Epidermal melanocyte (primary cell): Measurements from ENCODE around the gene MXRA8.
"Not testable (repeated sequence)": the region's sequence is repeated elsewhere in the genome, so short reads cannot be mapped to it uniquely, and the experiment has no call there.

Source experiments
- DNase-seq: peaks from one replicate; pipeline ENCODE4 v3.0.0; 2011; ENCODE audit warnings: low spot score; ENCODE audit not compliant: insufficient read length

Gene MXRA8

DNA sequence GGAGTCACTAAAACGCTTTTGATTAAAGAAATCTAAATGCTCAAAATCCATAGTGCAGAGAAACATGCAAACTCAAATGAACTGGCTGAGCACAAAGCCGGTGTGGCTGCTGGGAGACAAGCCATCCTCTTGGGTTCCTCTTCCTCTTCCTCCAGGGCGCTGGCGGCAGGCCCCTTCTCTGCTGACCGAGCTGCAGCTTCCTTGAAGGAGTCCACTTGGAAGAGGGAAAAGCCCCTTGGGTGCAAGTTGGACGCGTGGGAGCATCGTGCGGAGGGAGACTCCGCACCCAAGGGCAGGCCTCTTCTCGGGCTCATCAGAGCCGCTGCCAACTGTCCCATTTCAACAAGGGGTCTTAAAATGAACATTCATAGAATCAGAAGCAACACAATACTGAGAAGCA is 32.9 kb upstream of the MXRA8 start:
- no peak for DNase-seq

DNA sequence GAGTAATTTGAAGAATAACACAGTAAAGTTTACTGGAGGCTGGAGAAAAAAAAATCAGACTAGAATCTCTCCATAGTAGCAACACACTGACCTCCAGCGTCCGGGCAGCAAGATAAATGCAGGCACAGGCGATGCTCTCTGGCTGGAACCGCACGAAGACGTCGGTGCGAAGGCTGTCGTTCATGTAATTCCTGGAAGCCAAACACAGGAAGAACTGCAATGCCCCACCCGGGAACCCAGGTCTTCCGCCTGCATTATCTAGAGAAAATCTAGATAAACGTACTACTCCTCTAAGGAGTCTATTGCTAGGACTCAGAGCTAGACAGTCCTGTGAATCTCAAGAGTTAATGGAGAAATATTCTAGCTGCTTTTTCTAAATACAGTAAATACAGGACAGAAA is 32.3 kb upstream of the MXRA8 start:
- DNase-seq: no peak

DNA sequence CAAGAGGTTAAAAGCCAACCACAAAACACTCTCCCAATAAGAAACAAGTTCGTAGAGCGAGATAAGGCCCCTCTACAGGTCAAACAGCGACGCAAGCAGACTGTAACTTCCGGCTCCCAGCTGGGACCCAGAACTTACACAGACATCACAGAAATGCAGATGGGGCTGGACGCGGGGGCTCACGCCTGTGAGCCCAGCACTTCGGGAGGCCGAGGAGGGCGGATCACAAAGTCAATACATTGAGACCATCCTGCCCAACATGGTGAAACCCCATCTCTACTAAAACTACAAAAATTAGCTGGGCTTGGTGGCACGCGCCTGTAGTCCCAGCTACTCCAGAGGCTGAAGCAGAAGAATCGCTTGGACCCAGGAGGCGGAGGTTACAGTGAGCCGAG is 29.7 kb upstream of the MXRA8 start:
- DNase-seq: no peak

DNA sequence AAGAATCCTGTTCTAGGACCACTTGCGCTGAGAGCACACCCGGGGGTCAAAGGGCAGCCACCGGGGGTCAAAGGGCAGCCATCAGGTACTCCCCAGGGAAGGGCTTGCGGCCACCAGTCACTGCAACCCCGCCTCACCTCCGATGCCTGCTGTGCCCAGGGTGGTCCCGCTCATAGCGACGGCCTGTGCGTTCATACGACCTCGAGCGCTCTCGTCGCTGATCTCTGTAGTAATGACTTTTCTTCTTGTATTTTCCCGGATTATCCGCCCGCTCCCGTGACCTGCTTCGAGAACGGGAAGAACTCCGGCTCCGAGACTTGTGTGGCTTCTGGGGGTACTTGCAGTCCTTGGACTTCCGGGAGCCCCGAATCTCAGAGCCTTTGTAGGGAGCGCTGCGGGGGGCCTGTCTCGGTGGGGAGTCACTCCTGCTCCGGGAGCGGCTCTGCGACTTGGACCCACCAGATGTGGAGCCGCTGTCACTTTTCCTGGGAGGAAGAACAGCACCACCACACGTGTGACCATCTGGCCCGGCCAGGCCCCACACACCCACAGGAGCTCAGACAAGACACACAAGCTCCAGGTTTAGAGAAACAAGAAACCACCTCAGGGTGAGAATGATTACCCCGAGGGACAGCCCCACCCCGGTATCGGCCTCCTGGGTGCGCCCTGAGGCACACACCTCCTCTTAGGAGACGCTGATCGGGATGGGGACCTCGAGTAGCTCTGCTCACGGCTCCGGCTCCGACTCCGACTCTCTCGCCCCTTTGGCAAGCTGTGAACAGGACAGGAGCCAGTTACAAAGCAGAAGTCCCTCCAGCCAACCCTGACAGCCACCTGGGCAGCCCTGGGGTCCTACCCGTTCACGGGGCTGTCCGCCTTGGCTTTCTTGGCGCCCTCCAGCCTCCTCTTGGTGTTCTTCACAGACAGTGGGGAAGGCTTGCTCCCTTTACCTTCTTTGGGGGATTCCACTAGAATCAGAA is 29.0 kb upstream of the MXRA8 start:
- DNase-seq: no peak

DNA sequence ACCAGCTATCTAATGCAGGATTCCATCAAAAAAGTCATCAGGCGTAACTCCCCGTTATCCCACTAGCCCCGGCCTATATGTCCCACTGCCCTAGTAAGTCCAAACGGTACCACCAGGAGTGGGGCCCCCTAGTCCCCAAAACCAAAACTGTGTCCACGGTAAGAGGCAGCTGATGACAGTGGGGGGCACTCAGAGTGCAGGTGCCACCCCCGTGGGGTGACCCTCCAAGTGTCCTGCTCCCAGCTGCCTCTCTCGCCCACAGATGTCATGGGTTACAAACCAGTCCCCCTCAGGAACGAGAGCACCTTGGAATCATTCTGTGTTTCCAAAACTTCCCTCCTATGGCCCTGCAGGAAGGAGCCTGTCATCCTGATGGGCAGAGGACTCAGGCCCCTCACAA is 27.6 kb upstream of the MXRA8 start:
- no peak for DNase-seq

DNA sequence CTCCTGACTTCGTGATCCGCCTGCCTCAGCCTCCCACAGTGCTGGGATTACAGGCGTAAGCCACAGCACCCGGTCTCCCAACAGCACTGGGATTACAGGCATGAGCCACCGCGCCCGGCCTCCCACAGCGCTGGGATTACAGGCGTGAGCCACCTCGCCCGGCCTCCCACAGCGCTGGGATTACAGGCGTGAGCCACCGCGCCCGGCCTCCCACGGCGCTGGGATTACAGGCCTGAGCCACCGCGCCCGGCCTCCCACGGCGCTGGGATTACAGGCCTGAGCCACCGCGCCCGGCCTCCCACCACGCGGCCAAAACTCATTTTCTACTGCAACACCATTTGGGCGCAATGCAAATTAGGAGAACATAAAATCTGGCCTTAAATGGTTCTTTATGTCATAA is 27.0 kb upstream of the MXRA8 start:
- DNase-seq: not testable (repeated sequence)

DNA sequence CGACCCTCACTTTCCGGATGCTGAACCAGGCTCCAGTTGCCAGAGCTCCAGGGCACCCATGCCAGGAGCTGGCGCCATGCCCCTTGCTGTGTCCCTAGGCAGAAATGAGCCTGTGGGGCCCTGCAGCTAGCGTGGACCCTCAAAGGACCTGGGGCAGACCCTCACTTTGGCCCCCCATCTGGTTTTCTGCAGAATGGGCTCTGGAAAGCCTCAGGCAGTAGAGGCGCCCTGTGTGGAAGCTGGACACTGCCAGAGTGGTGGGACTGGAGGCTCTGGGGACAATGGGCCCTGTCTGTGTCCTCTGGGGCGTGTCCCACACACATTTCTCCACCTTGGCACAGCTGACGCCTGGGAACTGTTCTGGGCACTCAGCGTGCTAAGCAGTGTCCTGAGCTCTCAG is 22.9 kb upstream of the MXRA8 start:
- no peak for DNase-seq

DNA sequence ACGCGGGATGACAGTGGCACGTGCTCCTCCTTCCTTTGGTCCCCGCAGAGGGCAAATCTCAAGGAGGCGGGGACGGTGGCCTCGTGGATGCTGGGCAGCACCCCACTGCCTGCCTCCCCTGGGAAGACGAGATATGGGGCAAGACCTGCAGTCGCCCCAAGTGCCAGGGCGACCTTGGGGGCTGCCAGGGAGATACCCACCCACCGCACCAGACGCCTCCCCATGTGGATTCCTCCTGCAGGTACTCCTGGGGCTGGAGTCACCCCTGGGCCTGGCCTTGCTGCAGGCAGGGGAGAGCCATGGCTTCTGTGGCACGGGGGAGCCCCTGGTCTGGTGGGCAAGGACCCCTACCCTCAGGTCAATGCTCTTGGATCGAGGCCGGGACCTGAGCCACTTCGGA is 22.5 kb upstream of the MXRA8 start:
- DNase-seq: no peak

DNA sequence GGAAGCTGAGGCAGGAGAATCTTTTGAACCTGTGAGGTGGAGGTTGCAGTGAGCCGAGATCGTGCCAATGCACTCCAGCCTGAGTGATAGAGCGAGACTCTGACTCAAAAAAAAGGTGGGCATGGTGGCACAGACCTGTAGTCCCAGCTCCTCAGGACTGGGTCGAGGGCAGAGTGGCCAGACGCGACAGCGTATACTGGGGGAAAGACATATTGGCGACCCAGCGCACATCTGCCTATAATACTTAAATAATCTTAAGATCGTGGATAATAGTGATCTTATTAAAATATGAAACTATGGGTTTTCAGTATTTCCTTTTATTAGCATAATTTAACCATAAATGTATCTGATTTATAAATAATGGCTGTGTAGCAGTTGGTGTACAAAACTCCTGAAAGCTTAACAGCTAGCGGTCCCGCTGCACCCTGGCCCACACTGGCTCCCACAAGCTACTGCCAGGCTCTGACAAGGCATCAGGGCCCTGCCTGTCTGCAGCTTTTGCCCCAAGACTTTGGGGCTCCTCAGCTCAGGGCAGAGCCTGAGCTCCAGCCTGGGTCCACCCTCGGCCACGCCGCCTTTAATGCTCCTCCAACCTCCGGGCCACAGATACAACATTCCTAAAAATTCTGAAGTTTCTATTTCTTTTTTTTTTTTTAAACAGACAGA is 19.3 kb upstream of the MXRA8 start:
- no peak for DNase-seq

DNA sequence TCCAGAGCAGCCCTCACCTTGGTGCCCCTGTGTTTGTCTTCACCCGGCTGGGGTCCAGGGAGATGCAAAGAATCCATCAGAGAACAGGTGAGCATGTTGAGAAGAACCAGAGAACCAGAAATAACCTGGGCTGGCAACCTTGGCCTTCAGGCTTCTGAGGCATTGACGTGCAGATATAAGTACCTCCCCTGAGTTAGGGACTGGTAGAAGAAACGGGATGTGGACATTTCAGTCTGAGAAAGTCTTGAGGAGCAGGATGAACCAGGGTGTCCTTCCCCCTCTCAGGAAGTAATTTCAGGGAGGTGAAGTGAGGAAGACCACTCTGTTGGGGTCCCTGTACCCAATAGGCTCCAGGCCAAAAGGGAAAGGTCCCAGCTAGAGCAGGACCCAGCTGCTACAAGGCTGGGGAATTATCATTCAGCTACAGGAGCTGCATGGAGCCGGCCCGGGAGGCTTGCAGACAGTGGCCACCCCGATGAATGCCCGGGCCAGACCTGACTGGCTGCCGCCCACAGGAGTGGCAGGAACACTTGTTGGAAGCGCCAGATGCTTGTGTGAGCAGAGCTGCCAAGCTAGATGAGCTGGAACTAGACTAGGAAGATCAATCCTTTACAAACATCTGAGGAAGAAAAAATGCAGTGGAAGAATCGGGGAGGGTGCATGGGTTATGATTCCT is 18.3 kb upstream of the MXRA8 start:
- DNase-seq: no peak

DNA sequence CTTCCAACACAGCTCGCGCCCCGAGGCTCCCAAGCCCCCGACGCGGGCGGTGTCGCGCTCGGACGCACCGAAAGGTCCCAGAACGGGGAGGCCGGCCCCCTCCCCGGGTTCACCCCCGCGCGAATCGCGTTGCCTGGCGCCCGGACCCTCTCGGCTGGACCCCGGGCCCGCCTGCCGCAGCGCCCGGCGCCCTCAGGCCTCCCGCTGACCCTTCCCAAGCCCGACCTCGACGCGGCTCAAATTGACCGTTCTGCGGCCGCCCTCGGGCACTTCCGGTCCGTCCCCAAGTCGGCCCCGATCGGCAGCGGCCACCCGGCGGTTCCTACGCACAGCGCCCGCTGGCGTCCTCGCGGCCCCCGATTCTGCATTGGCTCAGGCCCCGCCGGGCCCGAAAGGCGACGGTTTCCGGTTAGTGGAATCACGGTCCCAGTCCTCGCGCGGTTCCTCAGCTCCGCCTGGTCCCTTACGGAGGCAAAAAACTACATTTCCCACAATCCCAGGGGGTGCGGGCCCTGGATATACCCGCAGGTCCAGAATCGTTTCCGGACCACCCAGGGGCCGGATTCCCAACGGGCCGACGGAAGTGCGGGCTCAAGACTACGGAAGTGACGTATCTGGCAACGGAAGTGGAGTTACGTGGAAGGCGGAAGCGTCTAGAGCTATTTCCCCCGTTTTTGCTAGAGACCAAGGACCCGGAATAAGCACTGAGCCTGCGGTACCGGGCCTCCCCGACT is 16.7 kb upstream of the MXRA8 start, which contains the start of gene AURKAIP1:
AURKAIP1 (minus strand) TSS at position 279 of the 734 bp plus-strand sequence. CDS start 451 bp downstream, outside the sequence.
- peak; percentile 100 for DNase-seq

DNA sequence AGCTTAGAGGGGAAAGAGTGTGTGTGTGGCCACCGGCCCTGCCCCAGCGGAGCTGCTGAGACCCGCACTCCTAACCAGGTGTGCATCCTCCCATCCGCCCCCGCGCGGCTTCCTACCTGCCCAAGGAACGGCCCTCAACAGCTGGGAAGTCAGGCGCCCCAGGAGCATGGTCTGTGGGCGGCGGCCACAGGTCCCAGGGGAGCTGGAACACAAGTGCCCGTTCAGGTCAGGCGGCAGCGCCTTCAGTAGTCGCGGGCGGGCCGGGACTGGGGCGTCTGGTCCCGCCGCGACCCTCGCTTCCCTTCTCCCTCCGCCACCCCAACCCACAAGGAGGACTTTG is 16.2 kb upstream of the MXRA8 start:
- DNase-seq: no peak

DNA sequence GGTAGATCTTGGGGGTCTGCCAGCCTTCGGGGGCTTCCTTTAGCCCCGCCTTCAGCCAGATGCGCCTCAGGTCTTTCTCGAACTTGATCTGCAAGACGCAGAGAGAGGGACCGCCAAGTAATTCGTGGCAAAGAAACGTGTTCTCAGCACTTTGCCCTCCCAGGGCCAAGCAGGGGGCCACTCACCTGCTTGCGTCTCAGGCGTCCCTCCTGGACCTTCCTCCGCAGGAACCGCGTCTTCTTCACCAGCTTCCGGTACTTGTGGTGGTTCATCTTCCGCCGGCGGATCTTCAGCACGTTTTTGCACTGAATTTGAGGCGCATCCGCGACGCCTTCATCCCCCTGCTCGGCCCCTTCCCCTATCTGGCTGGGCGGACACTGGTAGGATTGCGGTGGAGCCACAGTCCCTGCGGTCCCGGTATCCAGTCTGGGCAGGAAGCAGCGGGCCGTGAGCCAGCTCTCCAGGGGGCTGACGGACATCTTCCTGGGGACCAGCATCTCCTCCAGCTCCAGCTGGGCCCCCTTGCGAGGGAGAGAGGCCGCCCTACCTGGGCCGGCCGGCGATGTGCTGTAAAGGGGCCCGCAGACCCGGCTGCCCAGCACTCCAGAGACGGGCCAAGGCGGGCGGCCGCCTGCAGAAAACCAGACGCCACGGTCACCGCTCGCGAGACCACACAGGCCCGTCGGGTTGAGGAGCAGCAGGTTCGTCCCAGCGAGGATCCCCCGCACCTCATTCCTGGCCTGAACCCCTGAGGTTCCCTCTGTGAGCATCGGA is 15.6 kb upstream of the MXRA8 start:
- DNase-seq: no peak

DNA sequence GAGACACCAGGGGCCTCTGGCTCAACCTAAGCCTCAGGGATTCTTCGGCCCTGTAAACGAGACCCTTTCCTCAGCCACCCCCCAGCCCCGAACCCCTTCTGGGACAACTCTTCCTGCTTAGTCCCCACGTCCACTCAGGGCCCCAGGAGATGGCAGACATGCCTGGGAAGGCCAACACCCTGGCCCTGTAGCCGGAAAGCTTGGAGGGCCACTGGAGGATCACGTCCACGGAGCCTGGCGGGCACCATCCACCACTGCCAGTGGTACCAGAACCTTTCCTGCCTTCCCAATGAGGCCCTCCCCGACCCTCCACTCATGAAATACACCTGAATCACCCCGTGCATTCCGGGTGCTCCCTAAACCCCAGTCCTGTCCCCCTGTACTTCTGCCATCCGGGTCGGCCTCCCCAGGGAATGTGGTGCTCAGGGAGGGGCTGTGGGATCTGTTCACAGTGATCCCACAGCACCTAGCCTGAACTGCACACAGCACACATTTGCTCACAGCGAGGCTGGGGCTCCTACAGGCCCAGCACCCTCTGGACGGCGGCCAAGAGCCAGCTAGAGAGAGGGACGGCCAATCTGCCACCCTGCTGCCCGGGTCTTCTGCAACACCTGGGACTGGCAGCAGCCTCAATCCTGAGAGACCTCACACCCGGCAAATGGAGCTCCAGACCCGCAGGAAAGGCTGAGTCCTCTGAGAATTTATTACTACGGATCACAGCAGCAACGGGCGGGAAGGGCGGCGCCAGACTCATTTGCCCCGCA is 14.9 kb upstream of the MXRA8 start:
- no peak for DNase-seq

DNA sequence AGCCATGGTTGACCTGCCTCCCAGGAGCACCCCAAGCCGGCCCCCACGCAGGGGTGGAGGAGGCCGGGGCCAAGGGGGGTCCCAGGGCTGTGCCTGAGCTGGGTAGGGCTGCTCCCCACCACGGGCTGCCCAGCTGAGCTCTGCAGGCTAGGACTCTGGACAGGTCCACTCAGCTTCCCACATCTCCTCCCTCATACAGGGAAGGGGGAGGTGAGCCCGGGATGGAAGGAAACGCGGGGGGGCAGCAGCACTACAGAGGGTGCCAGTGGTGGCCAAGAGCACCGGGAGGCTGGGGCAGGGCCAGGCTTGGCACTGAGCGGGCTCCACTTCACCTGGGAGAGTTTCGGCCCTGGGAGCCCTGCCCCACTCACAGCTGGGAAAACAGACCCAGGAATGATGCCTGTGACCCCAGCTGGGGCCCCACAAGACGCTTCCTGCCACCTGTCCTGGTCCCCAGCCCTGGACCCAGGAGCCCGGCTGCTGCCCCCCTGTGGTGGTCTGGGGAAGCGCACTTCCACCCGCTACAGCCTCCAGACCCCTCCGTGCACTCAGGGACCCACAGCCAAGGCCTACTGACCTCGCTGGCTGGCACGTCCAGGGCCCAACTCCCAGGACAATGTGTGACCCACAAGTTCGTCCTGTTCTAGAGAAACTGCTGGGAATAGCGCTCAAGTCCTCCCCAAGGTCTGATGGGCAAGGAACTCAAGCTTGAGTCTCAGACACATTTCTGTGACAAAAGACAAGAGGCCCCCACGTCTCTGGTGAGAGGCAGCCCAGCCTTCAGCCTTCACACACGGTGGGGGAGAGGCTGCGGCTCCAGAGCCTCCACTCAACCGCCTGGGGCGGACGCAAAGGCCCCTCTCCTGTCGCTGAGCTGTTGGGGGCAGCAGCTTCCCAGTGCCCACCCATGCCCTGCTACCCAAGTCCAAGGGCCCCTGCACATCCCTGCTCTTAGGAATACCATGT is 13.7 kb upstream of the MXRA8 start:
- no peak for DNase-seq

DNA sequence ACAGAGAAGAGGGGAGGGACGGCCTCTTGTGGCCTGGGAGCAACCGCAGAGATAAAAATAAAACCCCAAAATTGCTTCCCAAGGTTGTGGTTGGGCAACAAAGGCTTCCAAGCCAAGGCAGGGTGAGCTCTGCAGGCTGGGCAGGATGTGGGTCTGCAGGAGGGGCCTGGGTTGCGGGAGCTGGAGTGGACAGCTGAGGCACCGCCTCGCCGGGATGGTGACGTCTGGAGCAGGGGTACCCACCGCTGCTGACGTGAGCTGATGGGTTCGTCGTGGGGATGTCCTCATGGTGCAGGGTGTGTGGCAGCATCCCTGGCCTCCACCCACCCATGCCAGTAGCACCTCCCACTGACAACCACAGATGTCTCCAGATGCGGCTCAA is 13.0 kb upstream of the MXRA8 start:
- no peak for DNase-seq

DNA sequence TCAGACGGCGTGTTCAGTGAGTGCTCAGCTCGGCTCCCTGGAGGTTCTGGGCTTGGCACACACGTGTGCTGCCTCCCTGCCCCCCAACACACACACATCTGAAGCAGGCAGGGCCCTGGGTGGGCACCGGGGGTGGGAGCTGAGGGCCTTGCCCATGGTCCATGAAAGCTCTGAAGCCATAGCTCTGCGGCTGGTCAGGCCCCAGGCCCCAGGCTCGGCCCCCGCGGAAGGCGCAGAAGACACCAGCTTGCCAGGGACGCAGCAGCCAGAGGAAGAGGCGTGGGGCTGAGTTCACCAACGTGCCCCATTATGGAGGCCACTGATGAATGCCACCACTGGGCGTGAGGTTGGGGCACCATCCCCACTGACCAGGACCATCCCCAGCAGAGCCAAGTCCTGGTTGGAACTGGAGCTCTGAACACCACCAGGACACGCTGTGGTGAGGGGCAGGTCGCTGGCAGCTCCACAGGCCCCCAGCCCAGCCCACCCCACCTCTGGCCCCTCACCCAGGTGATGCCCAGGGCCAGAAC is 12.5 kb upstream of the MXRA8 start:
- DNase-seq: no peak

DNA sequence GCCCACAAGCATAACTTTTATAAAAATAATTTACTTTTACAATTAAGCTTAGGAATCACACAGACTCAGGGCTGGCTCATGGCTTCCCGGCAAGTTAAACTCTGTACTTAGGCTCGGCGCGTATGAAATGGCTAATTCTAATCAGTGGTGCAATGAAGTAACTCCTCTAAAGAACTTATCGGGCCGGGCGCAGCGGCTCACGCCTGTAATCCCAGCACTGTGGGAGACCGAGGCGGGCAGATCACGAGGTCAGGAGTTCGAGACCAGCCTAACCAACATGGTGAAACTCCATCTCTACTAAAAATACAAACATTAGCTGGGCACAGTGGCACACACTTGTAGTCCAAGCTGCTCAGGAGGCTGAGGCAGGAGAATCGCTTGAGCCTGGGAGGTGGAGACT is 11.7 kb upstream of the MXRA8 start:
- DNase-seq: not testable (repeated sequence)

DNA sequence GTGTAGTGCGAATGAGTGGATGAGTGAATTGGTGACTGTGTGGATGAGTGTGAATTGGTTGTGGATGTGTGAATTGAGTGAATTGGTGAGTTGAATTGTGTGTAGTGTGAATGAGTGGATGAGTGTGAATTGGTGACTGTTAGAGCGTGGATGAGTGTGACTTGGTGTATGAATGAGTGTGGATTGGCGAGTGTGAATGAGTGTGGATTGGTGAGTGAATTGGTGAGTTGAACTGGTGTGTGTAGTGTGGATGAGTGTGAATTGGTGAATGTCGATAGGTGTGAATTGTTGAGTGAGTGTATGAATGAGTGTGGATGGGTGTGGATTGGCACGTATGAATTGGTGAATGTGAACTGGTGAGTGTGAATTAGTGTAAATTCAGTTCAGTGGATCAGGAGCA is 9.0 kb upstream of the MXRA8 start:
- no peak for DNase-seq
